HG03558 (cell line): ENCODE results near the gene BAG3.
"Not testable (repeated sequence)": the region's sequence is repeated elsewhere in the genome, so short reads cannot be mapped to it uniquely, and the experiment has no call there.

Experiments used
- ATAC-seq: cut with Tn5 transposase; IDR thresholded peaks from one replicate; pipeline ENCODE4 v1.9.1; 2021; ENCODE audit warnings: moderate number of reproducible peaks; ENCODE audit not compliant: unreplicated experiment; ENCODE audit errors: extremely low read depth

The BAG3 gene

GRCh38 chr10:119687192-119688032, 36.2 kb downstream of the BAG3 start:
- ATAC-seq = no peak

GRCh38 chr10:119688033-119688508, 36.9 kb downstream of the BAG3 start:
- no peak for ATAC-seq

GRCh38 chr10:119689016-119689580, 37.9 kb downstream of the BAG3 start:
- ATAC-seq = no peak

- ATAC-seq = no peak
Measured at GRCh38 chr10:119691726-119692125, 40.5 kb downstream of the BAG3 start.

GRCh38 chr10:119693262-119693957, 42.2 kb downstream of the BAG3 start:
- no peak for ATAC-seq

- no peak for ATAC-seq
Measured at GRCh38 chr10:119694608-119695007, 43.4 kb downstream of the BAG3 start.

GRCh38 chr10:119700321-119700954, 49.3 kb downstream of the BAG3 start:
- ATAC-seq = no peak

GRCh38 chr10:119701861-119702260, 50.7 kb downstream of the BAG3 start:
- ATAC-seq = no peak

GRCh38 chr10:119702583-119702982, 51.4 kb downstream of the BAG3 start:
- no peak for ATAC-seq

- no peak for ATAC-seq
Measured at GRCh38 chr10:119703903-119704508, 52.8 kb downstream of the BAG3 start.

GRCh38 chr10:119705434-119705831, 54.3 kb downstream of the BAG3 start:
- ATAC-seq = peak; percentile 38

GRCh38 chr10:119706521-119707278, 55.5 kb downstream of the BAG3 start:
- no peak for ATAC-seq

GRCh38 chr10:119707331-119707730, 56.2 kb downstream of the BAG3 start:
- not testable (repeated sequence) for ATAC-seq

GRCh38 chr10:119710935-119711334, 59.8 kb downstream of the BAG3 start:
- ATAC-seq = not testable (repeated sequence)

GRCh38 chr10:119713744-119714483, 62.7 kb downstream of the BAG3 start:
- no peak for ATAC-seq

GRCh38 chr10:119714484-119714816, 63.3 kb downstream of the BAG3 start:
- no peak for ATAC-seq

- ATAC-seq = no peak
Measured at GRCh38 chr10:119715628-119716505, 64.7 kb downstream of the BAG3 start.

- no peak for ATAC-seq
Measured at GRCh38 chr10:119723161-119723560, 72.0 kb downstream of the BAG3 start.
